HG03135 (cell line): ENCODE data around the gene NCL.
"Not testable (repeated sequence)": the region's sequence is repeated elsewhere in the genome, so short reads cannot be mapped to it uniquely, and the experiment has no call there.

ENCODE experiments used
- ATAC-seq: cut with Tn5 transposase; IDR thresholded peaks from one replicate; pipeline ENCODE4 v1.9.1; 2021; ENCODE audit warnings: mild to moderate bottlenecking, moderate library complexity; ENCODE audit not compliant: unreplicated experiment

The NCL gene

GRCh38 chr2:231467613-231468530 lies 3.6 kb upstream of the NCL start:
- ATAC-seq: no peak

- no peak for ATAC-seq
Measured at GRCh38 chr2:231467016-231467545, 2.8 kb upstream of the NCL start.

GRCh38 chr2:231464576-231465540 lies 574 bp upstream of the NCL start:
- peak; percentile 10 for ATAC-seq

GRCh38 chr2:231462729-231463465 lies 1.4 kb downstream of the NCL start:
- ATAC-seq: no peak

- ATAC-seq: no peak
Measured at GRCh38 chr2:231461516-231461971, 2.7 kb downstream of the NCL start.

- not testable (repeated sequence) for ATAC-seq
Measured at GRCh38 chr2:231460841-231461240, 3.4 kb downstream of the NCL start.

GRCh38 chr2:231460073-231460835 lies 4.0 kb downstream of the NCL start:
- no peak for ATAC-seq

- ATAC-seq: no peak
Measured at GRCh38 chr2:231458368-231458767, 5.9 kb downstream of the NCL start.

- ATAC-seq: no peak
Measured at GRCh38 chr2:231457101-231457500, 7.2 kb downstream of the NCL start.

- ATAC-seq: no peak
Measured at GRCh38 chr2:231456295-231457004, 7.8 kb downstream of the NCL start.

- no peak for ATAC-seq
Measured at GRCh38 chr2:231455890-231456289, 8.4 kb downstream of the NCL start.

GRCh38 chr2:231455222-231455621 lies 9.1 kb downstream of the NCL start:
- no peak for ATAC-seq

GRCh38 chr2:231454361-231454791 lies 9.9 kb downstream of the NCL start:
- ATAC-seq: no peak

GRCh38 chr2:231452799-231453508 lies 11.3 kb downstream of the NCL start:
- ATAC-seq: no peak

GRCh38 chr2:231450548-231450989 lies 13.7 kb downstream of the NCL start:
- no peak for ATAC-seq

- no peak for ATAC-seq
Measured at GRCh38 chr2:231449503-231450054, 14.7 kb downstream of the NCL start.

GRCh38 chr2:231436957-231437356 lies 27.3 kb downstream of the NCL start:
- no peak for ATAC-seq

- no peak for ATAC-seq
Measured at GRCh38 chr2:231433990-231434389, 30.3 kb downstream of the NCL start.
